CD4-positive, alpha-beta T cell (primary cell): ENCODE data around the gene C4orf54. TPM values are rescaled to one million over a fixed set of nuclear protein-coding genes. Genes with fewer than 3 reads are reported as not detected.

Experiments used
- ATAC-seq: fragments of 200-7000 bp; cut with Tn5 transposase; one replicate; pipeline ENCODE4 v1.10.0; 2022; ENCODE audit warnings: mild to moderate bottlenecking; ENCODE audit not compliant: poor library complexity
- CTCF ChIA-PET: fragments of 350-600 bp; sonication (Branson Sonifier 250); formaldehyde crosslinking; loops from one replicate; lab custom pipeline; 2021; ENCODE audit warnings: antibody characterized with exemption, inconsistent platforms; lab: Charles Lee
- POLR2A ChIA-PET: fragments of 350-600 bp; sonication (Branson Sonifier 250); formaldehyde crosslinking; loops from one replicate; lab custom pipeline; 2021; ENCODE audit warnings: antibody characterized with exemption, inconsistent platforms; lab: Charles Lee
- DNase-seq, 14 experiments: peaks; one replicate each; pipeline ENCODE4 v3.0.0-alpha.2; 2013 to 2020; ENCODE audit warnings: mixed read lengths in 2 of 14
- H3K27ac ChIP-seq, 2 donors: one replicate each; pipeline versions ENCODE4 v1.5.1 to v1.7.0; 2013; ENCODE audit warnings: low read length in 2 of 2, low read depth in 1 of 2, mild to moderate bottlenecking in 1 of 2
- H3K27me3 ChIP-seq, 2 experiments: 1 replicate in 1 of 2; 2 replicates in 1 of 2; pipeline versions ENCODE4 v1.6.1 to v1.7.0; 2013; ENCODE audit warnings: low read length in 2 of 2, control low read depth in 1 of 2, mild to moderate bottlenecking in 1 of 2, moderate library complexity in 1 of 2; ENCODE audit not compliant: insufficient read depth in 2 of 2, control insufficient read depth in 1 of 2
- H3K36me3 ChIP-seq: one replicate; pipeline ENCODE4 v1.6.1; 2013; ENCODE audit warnings: low read length, control low read depth; ENCODE audit not compliant: insufficient read depth
- H3K4me1 ChIP-seq: one replicate; pipeline ENCODE4 v1.6.1; 2013; ENCODE audit warnings: low read length, control low read depth; ENCODE audit not compliant: insufficient read depth
- H3K4me3 ChIP-seq: one replicate; pipeline ENCODE4 v1.5.1; 2013; ENCODE audit warnings: mild to moderate bottlenecking, low read length, moderate library complexity
- H3K9me3 ChIP-seq, 2 experiments: 1 replicate in 1 of 2; 2 replicates in 1 of 2; pipeline versions ENCODE4 v1.6.1 to v1.7.0; 2013; ENCODE audit warnings: low read length in 2 of 2, mild to moderate bottlenecking in 2 of 2, control low read depth in 1 of 2, moderate library complexity in 1 of 2; ENCODE audit not compliant: control insufficient read depth in 1 of 2, insufficient read depth in 1 of 2
- H3K27ac Mint-ChIP-seq: one replicate; pipeline ENCODE4 v1.8.0; 2020; ENCODE audit warnings: mixed read lengths
- H3K27me3 Mint-ChIP-seq: one replicate; pipeline ENCODE4 v1.8.0; 2021; ENCODE audit warnings: mixed read lengths
- H3K36me3 Mint-ChIP-seq: one replicate; pipeline ENCODE4 v1.8.0; 2021; ENCODE audit warnings: low read depth, mixed read lengths
- H3K4me1 Mint-ChIP-seq: one replicate; pipeline ENCODE4 v1.8.0; 2021; ENCODE audit warnings: low read depth, mixed read lengths
- H3K4me3 Mint-ChIP-seq: one replicate; pipeline ENCODE4 v1.8.0; 2020; ENCODE audit warnings: mild to moderate bottlenecking, mixed read lengths
- H3K9me3 Mint-ChIP-seq: one replicate; pipeline ENCODE4 v1.8.0; 2020; ENCODE audit warnings: mixed read lengths
- CTCF ChIP-seq: fragments of 200-600 bp; IDR thresholded peaks from one replicate; pipeline ENCODE4 v1.8.0; 2022; ENCODE audit warnings: antibody characterized with exemption, mild to moderate bottlenecking
- intact Hi-C, 2 experiments: fragments of 100-400 bp; cut with DNase I in 1 of 2; cut with micrococcal nuclease in 1 of 2; formaldehyde crosslinking; loops; one replicate each; pipeline versions ENCODE4 v1.15.1 to v1.9.0; 2023 to 2025; cut with DNase I, micrococcal nuclease
- total RNA-seq, 174 experiments: library from RNA in 2 of 174; stranded (reverse) in 2 of 174; gene quantifications; one replicate each; pipeline ENCODE4 v1.2.3 and lab custom pipeline; 2021 to 2026

The C4orf54 gene
- total RNA-seq, 2 experiments from 2014 or later = not detected

- POLR2A ChIA-PET = no interaction called here
- H3K27me3 ChIP-seq = no peaks in the 10 kb centered on the region
Measured at GRCh38 chr4:99679976-99680375, 22.3 kb upstream of the C4orf54 start.

GRCh38 chr4:99679204-99679603 is 21.6 kb upstream of the C4orf54 start:
- no peak for ATAC-seq

More at GRCh38 chr4:99679976-99680375, 22.3 kb upstream of the C4orf54 start:
- no peak overlapping the region for H3K4me3 Mint-ChIP-seq
- Histone ChIP-seq H3K27ac (no peak overlapping the region), H3K36me3 (no peaks in the 10 kb centered on the region), H3K4me3 (no peak overlapping the region), H3K9me3 (no peaks in the 10 kb centered on the region), H3K4me1 (no peaks in the 10 kb centered on the region)
- H3K36me3 Mint-ChIP-seq = no peaks in the 10 kb centered on the region
- no peaks in the 10 kb centered on the region for H3K4me1 Mint-ChIP-seq
- no peak overlapping the region for H3K27ac Mint-ChIP-seq
- intact Hi-C loops = no loop called here
- peaks cover 39% of the 10 kb centered on the region for H3K27me3 Mint-ChIP-seq
- H3K9me3 Mint-ChIP-seq = no peaks in the 10 kb centered on the region
- no peak for TF ChIP-seq CTCF
- CTCF ChIA-PET = no interaction called here
- no peak for ATAC-seq
- DNase-seq = no peak

GRCh38 chr4:99677161-99677560 is 19.5 kb upstream of the C4orf54 start:
- Histone ChIP-seq H3K27ac (no peak overlapping the region), H3K27me3 (no peaks in the 10 kb centered on the region), H3K9me3 (peaks cover 0 to 4% of the 10 kb centered on the region in 2 experiments), H3K36me3 (no peaks in the 10 kb centered on the region), H3K4me1 (no peaks in the 10 kb centered on the region), H3K4me3 (no peak overlapping the region)
- POLR2A ChIA-PET = no interaction called here
- Mint-ChIP-seq H3K9me3 (peaks cover 9% of the 10 kb centered on the region), H3K4me3 (no peak overlapping the region), H3K27ac (no peak overlapping the region), H3K4me1 (no peaks in the 10 kb centered on the region), H3K27me3 (peaks cover 40% of the 10 kb centered on the region), H3K36me3 (no peaks in the 10 kb centered on the region)
- no peak for ATAC-seq
- CTCF ChIA-PET = no interaction called here
- TF ChIP-seq CTCF = no peak
- no peak for DNase-seq
- intact Hi-C loops = no loop called here

More at GRCh38 chr4:99679204-99679603, 21.6 kb upstream of the C4orf54 start:
- no peaks in the 10 kb centered on the region for H3K36me3 ChIP-seq
- H3K4me1 Mint-ChIP-seq = no peaks in the 10 kb centered on the region
- intact Hi-C loops = no loop called here
- ChIA-PET POLR2A (no interaction called here), CTCF (no interaction called here)
- H3K27me3 ChIP-seq = no peaks in the 10 kb centered on the region
- H3K27ac Mint-ChIP-seq = no peak overlapping the region
- H3K9me3 Mint-ChIP-seq = no peaks in the 10 kb centered on the region
- no peak overlapping the region for H3K27ac ChIP-seq
- no peak for TF ChIP-seq CTCF
- H3K36me3 Mint-ChIP-seq = no peaks in the 10 kb centered on the region
- no peak overlapping the region for H3K4me3 Mint-ChIP-seq
- DNase-seq = no peak
- H3K4me3 ChIP-seq = no peak overlapping the region
- no peaks in the 10 kb centered on the region for H3K4me1 ChIP-seq
- no peaks in the 10 kb centered on the region for H3K9me3 ChIP-seq
- peaks cover 32% of the 10 kb centered on the region for H3K27me3 Mint-ChIP-seq
